H1 (cell line): ENCODE results near the gene ASAP2. TPM values are rescaled to one million over a fixed set of nuclear protein-coding genes. Genes with fewer than 3 reads are reported as not detected.

Experiments
- CTCF ChIA-PET: fragments of 300-600 bp; sonication (Branson Sonifier 250); formaldehyde crosslinking; loops from one replicate; lab custom pipeline; 2021; ENCODE audit not compliant: partially characterized antibody; lab: Charles Lee
- POLR2A ChIA-PET: fragments of 300-600 bp; sonication (Branson Sonifier 250); formaldehyde crosslinking; loops from one replicate; lab custom pipeline; 2021; ENCODE audit warnings: inconsistent platforms; ENCODE audit not compliant: partially characterized antibody; lab: Charles Lee
- DNase-seq, 2 experiments: peaks; one replicate each; pipeline versions ENCODE4 v3.0.0 to v3.0.0-alpha.2; 2010 to 2022; ENCODE audit warnings: low spot score in 2 of 2, low read depth in 1 of 2, mixed read lengths in 1 of 2
- FAIRE-seq: peaks from 2 replicates; lab custom pipeline; 2011; peaks lifted over from hg19 to GRCh38; lab: Jason Lieb, UNC
- H2AFZ ChIP-seq: 2 replicates; pipeline ENCODE4 v1.8.1; 2012; ENCODE audit warnings: low read length, inconsistent platforms
- H2AK5ac ChIP-seq: 2 replicates; pipeline ENCODE4 v1.6.1; 2013; ENCODE audit warnings: low read depth, low read length
- H2BK120ac ChIP-seq: replicated peaks from 2 replicates; pipeline ENCODE3; 2013; ENCODE audit warnings: low read depth, low read length, inconsistent platforms
- H2BK12ac ChIP-seq: 2 replicates; pipeline ENCODE4 v1.6.1; 2013; ENCODE audit warnings: low read depth, low read length
- H2BK15ac ChIP-seq: 2 replicates; pipeline ENCODE4 v1.6.1; 2013; ENCODE audit warnings: low read length
- H2BK20ac ChIP-seq: 2 replicates; pipeline ENCODE4 v1.6.1; 2013; ENCODE audit warnings: low read length
- H2BK5ac ChIP-seq: 2 replicates; pipeline ENCODE4 v1.6.1; 2013; ENCODE audit warnings: low read depth, low read length
- H3K14ac ChIP-seq: 2 replicates; pipeline ENCODE4 v1.6.1; 2013; ENCODE audit warnings: inconsistent platforms; ENCODE audit not compliant: insufficient read length
- H3K18ac ChIP-seq: 2 replicates; pipeline ENCODE4 v1.6.1; 2013; ENCODE audit warnings: low read length; ENCODE audit errors: extremely low read depth
- H3K23ac ChIP-seq: 2 replicates; pipeline ENCODE4 v1.6.1; 2013; ENCODE audit warnings: inconsistent platforms; ENCODE audit not compliant: insufficient read length
- H3K23me2 ChIP-seq: 2 replicates; pipeline ENCODE4 v1.6.1; 2013; ENCODE audit warnings: low read depth, low read length
- H3K27ac ChIP-seq: 2 replicates; pipeline ENCODE4 v1.6.1; 2011; ENCODE audit warnings: low read depth, low read length, inconsistent platforms
- H3K27me3 ChIP-seq, 4 experiments: replicated peaks in 1 of 4; 1 replicate in 1 of 4; 2 replicates in 3 of 4; pipeline versions ENCODE4 v1.6.1 to v1.8.1; 2011 to 2013; ENCODE audit warnings: low read length in 3 of 4, mild to moderate bottlenecking in 3 of 4, inconsistent platforms in 2 of 4, mixed read lengths in 2 of 4, moderate library complexity in 1 of 4; ENCODE audit not compliant: control insufficient read depth in 3 of 4, insufficient read depth in 3 of 4; ENCODE audit errors: extremely low read depth in 1 of 4
- H3K36me3 ChIP-seq, 4 experiments: 2 replicates each; pipeline versions ENCODE4 v1.6.1 to v1.8.1; 2011 to 2013; ENCODE audit warnings: mild to moderate bottlenecking in 4 of 4, low read length in 3 of 4, moderate library complexity in 2 of 4, control low read depth in 1 of 4, inconsistent platforms in 1 of 4; ENCODE audit not compliant: insufficient read depth in 4 of 4, control insufficient read depth in 2 of 4
- H3K4ac ChIP-seq: replicated peaks from 2 replicates; pipeline ENCODE3; 2013; ENCODE audit warnings: low read length, low read depth, mixed read lengths, inconsistent platforms; ENCODE audit not compliant: insufficient read length
- H3K4me1 ChIP-seq, 4 experiments: replicated peaks in 1 of 4; 1 replicate in 1 of 4; 2 replicates in 3 of 4; pipeline versions ENCODE4 v1.6.1 to v1.8.1; 2011 to 2013; ENCODE audit warnings: low read length in 3 of 4, inconsistent platforms in 2 of 4, mixed read lengths in 1 of 4; ENCODE audit not compliant: insufficient read depth in 4 of 4, control insufficient read depth in 3 of 4
- H3K4me2 ChIP-seq, 2 experiments: 2 replicates each; pipeline versions ENCODE4 v1.6.1 to v1.8.1; 2011 to 2013; ENCODE audit warnings: low read depth in 2 of 2, low read length in 2 of 2, control low read depth in 1 of 2, inconsistent platforms in 1 of 2, mild to moderate bottlenecking in 1 of 2; ENCODE audit not compliant: insufficient read depth in 1 of 2
- H3K4me3 ChIP-seq, 4 experiments: fragments of 200-600, 300-600 bp in 1 of 4; sonication (generic), shearing (Covaris generic), sonication (Bioruptor Twin) in 1 of 4; 2 replicates each; pipeline versions ENCODE4 v1.5.1 to v1.8.1; 2011 to 2016; ENCODE audit warnings: low read length in 4 of 4, low read depth in 3 of 4, control low read depth in 2 of 4, inconsistent platforms in 2 of 4, mild to moderate bottlenecking in 2 of 4, mixed read lengths in 1 of 4, moderate library complexity in 1 of 4; ENCODE audit not compliant: insufficient read depth in 2 of 4; ENCODE audit errors: extremely low read depth in 1 of 4
- H3K56ac ChIP-seq: replicated peaks from 2 replicates; pipeline ENCODE3; 2013; ENCODE audit warnings: low read depth, mild to moderate bottlenecking, mixed read lengths, low read length, inconsistent platforms; ENCODE audit not compliant: insufficient read length
- H3K79me1 ChIP-seq: 2 replicates; pipeline ENCODE4 v1.6.1; 2013; ENCODE audit warnings: low read depth, low read length, control low read depth
- H3K79me2 ChIP-seq, 2 experiments: 2 replicates each; pipeline versions ENCODE4 v1.6.1 to v1.8.1; 2012 to 2013; ENCODE audit warnings: low read length in 2 of 2, mild to moderate bottlenecking in 2 of 2, inconsistent platforms in 1 of 2; ENCODE audit not compliant: insufficient read depth in 2 of 2, control insufficient read depth in 1 of 2
- H3K9ac ChIP-seq, 4 experiments: replicated peaks in 1 of 4; 1 replicate in 1 of 4; 2 replicates in 3 of 4; pipeline versions ENCODE4 v1.6.1 to v1.8.1; 2011 to 2013; ENCODE audit warnings: low read depth in 3 of 4, low read length in 3 of 4, control low read depth in 2 of 4, mild to moderate bottlenecking in 2 of 4, moderate library complexity in 2 of 4, inconsistent platforms in 1 of 4; ENCODE audit errors: extremely low read depth in 1 of 4
- H3K9me3 ChIP-seq, 2 experiments: 2 replicates each; pipeline versions ENCODE4 v1.6.1 to v1.8.1; 2012 to 2013; ENCODE audit warnings: mild to moderate bottlenecking in 2 of 2, moderate library complexity in 2 of 2, control low read depth in 1 of 2, inconsistent platforms in 1 of 2, low read depth in 1 of 2, low read length in 1 of 2, mixed read lengths in 1 of 2; ENCODE audit not compliant: insufficient read depth in 2 of 2
- H4K20me1 ChIP-seq, 2 experiments: replicated peaks in 1 of 2; 2 replicates each; pipeline versions ENCODE3 to v1.8.1; 2011 to 2013; ENCODE audit warnings: inconsistent platforms in 2 of 2, low read length in 2 of 2, mild to moderate bottlenecking in 1 of 2; ENCODE audit not compliant: insufficient read depth in 2 of 2, control insufficient read depth in 1 of 2
- H4K5ac ChIP-seq: 2 replicates; pipeline ENCODE4 v1.6.1; 2013; ENCODE audit warnings: low read length, low read depth, mixed read lengths, inconsistent platforms; ENCODE audit not compliant: insufficient read length
- H4K8ac ChIP-seq: 2 replicates; pipeline ENCODE4 v1.8.0; 2013; ENCODE audit warnings: mild to moderate bottlenecking, moderate library complexity, low read length, inconsistent platforms; ENCODE audit not compliant: insufficient read depth; ENCODE audit errors: extremely low read depth
- H4K91ac ChIP-seq: replicated peaks from 2 replicates; pipeline ENCODE3; 2013; ENCODE audit warnings: low read length, mixed read lengths, inconsistent platforms; ENCODE audit not compliant: insufficient read length
- MAX ChIP-seq: IDR thresholded peaks from 2 replicates; pipeline ENCODE4 v1.6.1; 2012; ENCODE audit warnings: inconsistent platforms
- POLR2AphosphoS5 ChIP-seq: IDR thresholded peaks from 2 replicates; pipeline ENCODE4 v1.6.1; 2011; ENCODE audit warnings: low read depth, low read length
- SP2 ChIP-seq: IDR thresholded peaks from 2 replicates; pipeline ENCODE4 v1.6.1; 2012; ENCODE audit warnings: mild to moderate bottlenecking, low read length, inconsistent platforms
- WGBS, 2 experiments: shearing (Covaris generic) in 1 of 2; methylation state at CpG; one replicate each; pipeline versions ENCODE4 v1.1.6 to v1.1.7; 2013 to 2015; ENCODE audit warnings: low lambda C conversion rate in 2 of 2, mixed read lengths in 2 of 2, inconsistent platforms in 1 of 2, low coverage in 1 of 2, missing lambda C conversion rate in 1 of 2; ENCODE audit not compliant: insufficient replicate concordance in 2 of 2, insufficient coverage in 1 of 2, insufficient read length in 1 of 2; ENCODE audit errors: extremely low coverage in 1 of 2, missing lambda C conversion rate in 1 of 2; 5-methylcytosine and 5-hydroxymethylcytosine counted together
- polyA plus RNA-seq, 7 experiments: library from polyadenylated mRNA; depleted of rRNA in 3 of 7; stranded (reverse) in 5 of 7; unstranded in 2 of 7; fragments of >200 nt in 5 of 7; fragments of 200-250 nt in 2 of 7; gene quantifications; 1 replicate in 5 of 7; 2 replicates in 1 of 7; 4 replicates in 1 of 7; pipeline versions ENCODE4 v1.2.1 to v1.2.3, GENCODE V29; 2011 to 2013; ENCODE audit warnings: missing spikeins in 2 of 7, mixed read lengths in 2 of 7
- total RNA-seq: library from RNA; stranded (reverse); fragmentation: NEBNext Ultra II Directional; extraction: Animal tissue kit (Norgen Biotek cat#: 25700); gene quantifications from 2 replicates; pipeline ENCODE4 v1.2.1, GENCODE V29; 2021

The ASAP2 gene
- total and polyA plus RNA-seq, 2 of the 8 experiments (the other 6 are each of a cell fraction or from before 2014, with no cell fraction given) = 10.2 to 18.7 TPM

DNA sequence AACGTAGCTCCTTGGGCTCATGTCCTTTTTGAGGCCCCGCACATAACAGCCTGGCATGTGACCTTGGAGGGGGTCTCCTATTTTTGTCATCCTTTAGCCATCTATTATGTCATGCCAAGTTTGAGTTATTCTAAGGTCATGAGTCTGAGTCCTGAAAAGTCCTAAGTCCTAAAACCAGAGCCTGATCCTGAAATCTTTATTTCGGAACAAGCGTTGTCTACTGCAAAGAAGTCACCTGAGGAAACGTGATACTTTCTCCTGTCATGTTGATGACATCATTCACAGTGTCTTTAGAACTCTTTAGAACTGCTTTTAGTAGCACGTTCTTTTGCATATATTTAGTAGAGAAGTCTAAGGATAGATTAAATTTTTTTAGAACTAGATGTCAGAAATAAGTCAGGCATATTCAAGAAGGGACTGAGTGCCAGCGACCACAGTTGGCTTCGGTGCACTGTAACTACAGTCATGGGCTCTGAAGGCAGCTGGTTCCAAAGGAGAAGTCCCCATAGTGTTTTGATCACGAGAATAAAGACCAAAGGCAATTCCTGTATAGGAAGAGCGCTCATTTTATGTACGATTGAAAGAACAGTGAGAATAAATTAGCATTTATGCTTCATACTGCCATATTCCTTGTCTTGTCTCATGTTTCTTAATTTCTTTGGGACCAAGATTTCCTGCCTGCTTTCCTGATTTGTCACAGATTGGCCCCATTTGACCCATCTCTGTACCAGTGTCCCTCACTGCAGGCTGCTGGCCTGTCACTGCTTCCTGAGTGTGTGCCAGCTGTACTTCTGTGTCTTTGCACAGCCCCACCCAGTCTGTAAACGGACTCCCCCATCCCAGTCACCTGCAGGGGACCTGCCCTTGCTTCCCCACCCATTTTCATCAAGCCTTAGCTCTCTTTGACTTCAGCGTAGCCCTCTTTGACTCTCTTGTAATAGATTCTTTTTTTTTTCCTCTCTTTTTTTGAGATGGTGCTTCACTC lies 75.8 kb downstream of the ASAP2 start:
- Histone ChIP-seq H2BK15ac (no peak overlapping the region), H3K9ac (no peak overlapping the region; a peak in 1 of 7 replicates), H3K27me3 (no peaks in the 10 kb centered on the region; a peak in 1 of 7 replicates), H3K23ac (no peak overlapping the region), H2AK5ac (no peak overlapping the region), H3K79me2 (peaks cover 0 to 5% of the 10 kb centered on the region in 2 experiments; a peak in 1 of 4 replicates), H2AFZ (no peak overlapping the region), H3K4me2 (no peak overlapping the region), H3K36me3 (no peaks in the 10 kb centered on the region), H3K23me2 (no peaks in the 10 kb centered on the region), H4K20me1 (peaks cover 2 to 3% of the 10 kb centered on the region in 2 experiments), H2BK20ac (no peak overlapping the region), H2BK5ac (no peak overlapping the region), H3K18ac (no peak overlapping the region), H4K5ac (no peak overlapping the region), H3K4me1 (peaks cover 0 to 1% (median 0%) of the 10 kb centered on the region in 4 experiments; a peak in 2 of 7 replicates), H3K27ac (no peak overlapping the region), H4K8ac (no peak overlapping the region), H3K79me1 (no peaks in the 10 kb centered on the region; the same call in 1 of the 2 replicates), H3K14ac (no peak overlapping the region), H2BK120ac (no peak overlapping the region), H4K91ac (no peak overlapping the region), H2BK12ac (no peak overlapping the region), H3K56ac (no peak overlapping the region), H3K9me3 (no peaks in the 10 kb centered on the region), H3K4ac (no peak overlapping the region), H3K4me3 (no peak overlapping the region)
- CTCF ChIA-PET = interaction anchor here (0.6 to 1.3 kb wide), 7 partner anchors 14 to 565 kb away, joined by 3 to 4 read pairs (median 3); no protein-coding TSS in a partner anchor
- TF ChIP-seq MAX (no peak), POLR2AphosphoS5 (no peak), SP2 (no peak)
- WGBS, 2 experiments = 88% methylated on average over 13 of the region's 13 CpGs; no CpG with 5 or more reads in 1 of the 2 experiments
- DNase-seq (no peak), FAIRE-seq (no peak)
- POLR2A ChIA-PET = interaction anchor here (1.8 kb wide), 1 partner anchor 9 kb away, joined by 5 read pairs; no protein-coding TSS in a partner anchor
